ENCODE measurements around the gene PSMD6. TPM values are rescaled to one million over a fixed set of nuclear protein-coding genes. Genes with fewer than 3 reads are reported as not detected.

Gene PSMD6
- total and polyA plus RNA-seq, 10 of the 15 experiments (the other 5 are each of a cell fraction or from before 2014, with no cell fraction given): 68.7 to 199 (median 106) TPM

GRCh38 chr3:64028754-64029153, 5.5 kb upstream of the PSMD6 start (continued):
- no peak for TF ChIP-seq HSF1 (IDR thresholded peaks at IDR 0.05; ENCODE audit: low read depth, low read length)

- Histone ChIP-seq H3K9ac (ENCODE audit: control insufficient read depth, insufficient read depth, low read length) (no peak overlapping the region), H4K20me1 (ENCODE audit: control insufficient read depth, insufficient read depth) (no peaks in the 10 kb centered on the region), H2AFZ (ENCODE audit: control insufficient read depth, low read depth, low read length) (no peak overlapping the region), H3K9me3 (replicated peaks; ENCODE audit: control insufficient read depth, insufficient read depth, low read length) (no peaks in the 10 kb centered on the region), H3K79me2 (ENCODE audit: control insufficient read depth, insufficient read depth, low read length) (peaks cover 8% of the 10 kb centered on the region), H3K27me3 (replicated peaks in 1 of 2; ENCODE audit: control insufficient read depth in 2 of 2, insufficient read depth in 2 of 2, low read length in 1 of 2) (no peaks in the 10 kb centered on the region), H3K27ac (ENCODE audit: control insufficient read depth, insufficient read depth) (no peak overlapping the region), H3K4me2 (ENCODE audit: control insufficient read depth, insufficient read depth) (no peak overlapping the region), H3K36me3 (ENCODE audit: control insufficient read depth in 2 of 2, insufficient read depth in 2 of 2, low read length in 1 of 2) (no peaks in the 10 kb centered on the region), H3K4me3 (no peak overlapping the region), H3K4me1 (ENCODE audit: control insufficient read depth, insufficient read depth, low read length) (no peaks in the 10 kb centered on the region; the same call in 1 of the 2 replicates)
- POLR2A ChIA-PET: interaction anchor here (0.6 to 0.9 kb wide), 2 partner anchors 137 to 448 kb away, joined by 3 read pairs; no protein-coding TSS in a partner anchor
- ATAC-seq (no peak), DNase-seq (ENCODE audit: low read depth, low spot score) (no peak), FAIRE-seq (no peak)
- intact Hi-C loops (cut with micrococcal nuclease; ENCODE audit: unreplicated experiment): no loop called here
- RAD21 ChIA-PET (ENCODE audit: unreplicated experiment): interaction anchor here (1.2 to 2.5 kb wide), 2 partner anchors 436 to 457 kb away, joined by 3 to 14 read pairs; no protein-coding TSS in a partner anchor
- WGBS (ENCODE audit: insufficient coverage, insufficient replicate concordance, low lambda C conversion rate, missing lambda C conversion rate): 72% methylated on average over 8 of the region's 8 CpGs
- CTCF ChIA-PET: interaction anchor here (0.8 to 6.0 kb wide), 4 partner anchors 20 to 456 kb away, joined by 3 to 66 read pairs (median 8); no protein-coding TSS in a partner anchor
- SMC1A ChIA-PET (ENCODE audit: uncharacterized antibody, unreplicated experiment): interaction anchor here (0.6 to 2.7 kb wide), 5 partner anchors 196 to 1525 kb away, joined by 3 to 18 read pairs (median 3); no protein-coding TSS in a partner anchor
- BruUV-seq (replicated peaks): no TSS peak
- in situ Hi-C loops (cut with MboI): loop anchor here (5.0 kb wide), 1 partner anchor 370 kb away; no protein-coding TSS in a partner anchor
- TF ChIP-seq EGR1 (IDR thresholded peaks at IDR 0.05; ENCODE audit: borderline replicate concordance in 1 of 2, low read depth in 2 of 2, low read length in 2 of 2): no peak
- TF ChIP-seq IKZF2 (IDR thresholded peaks at IDR 0.05): no peak
- TF ChIP-seq RBBP5 (conservative IDR thresholded peaks at IDR 0.05): no peak
- no peak for TF ChIP-seq MXI1 (IDR thresholded peaks at IDR 0.05; ENCODE audit: low read depth, low read length)
- TF ChIP-seq PML (IDR thresholded peaks at IDR 0.05; ENCODE audit: low read length): no peak
- TF ChIP-seq CUX1 (IDR thresholded peaks at IDR 0.05; ENCODE audit: insufficient replicate concordance, low read depth, low read length): no peak
- no peak for TF ChIP-seq RAD21 (IDR thresholded peaks at IDR 0.05; ENCODE audit: insufficient read depth, low read depth, low read length)
- TF ChIP-seq MTA2 (IDR thresholded peaks at IDR 0.05; ENCODE audit: low read depth): no peak
- TF ChIP-seq YBX1 (IDR thresholded peaks at IDR 0.05): no peak
- TF ChIP-seq SUPT20H (IDR thresholded peaks at IDR 0.05; ENCODE audit: borderline replicate concordance, control insufficient read depth, low read depth, low read length): no peak
- no peak for TF ChIP-seq PRDM15 (CRISPR knock-in tag; IDR thresholded peaks at IDR 0.05)
Observed at GRCh38 chr3:64027658-64028057, 4.4 kb upstream of the PSMD6 start.
